ENCODE data around the gene MLX.

MLX gene

GRCh38 chr17:42526031-42526444, 40.9 kb upstream of the MLX start:
- TF ChIP-seq CTCF (IDR thresholded peaks at IDR 0.05; ENCODE audit: low read depth, low read length): no peak
- peak; percentile 34 for DNase-seq (ENCODE audit: low read depth, low spot score)
- in situ Hi-C loops (cut with HindIII; ENCODE audit: low sequenced_read_pairs): no loop called here
- H3K4me3 ChIP-seq (ENCODE audit: low read depth, low read length): no peak overlapping the region

GRCh38 chr17:42527932-42528331, 39.0 kb upstream of the MLX start:
- no peak for TF ChIP-seq CTCF (IDR thresholded peaks at IDR 0.05; ENCODE audit: low read depth, low read length)
- H3K4me3 ChIP-seq (ENCODE audit: low read depth, low read length): no peak overlapping the region
- in situ Hi-C loops (cut with HindIII; ENCODE audit: low sequenced_read_pairs): no loop called here
- no peak for DNase-seq (ENCODE audit: low read depth, low spot score)

DNA sequence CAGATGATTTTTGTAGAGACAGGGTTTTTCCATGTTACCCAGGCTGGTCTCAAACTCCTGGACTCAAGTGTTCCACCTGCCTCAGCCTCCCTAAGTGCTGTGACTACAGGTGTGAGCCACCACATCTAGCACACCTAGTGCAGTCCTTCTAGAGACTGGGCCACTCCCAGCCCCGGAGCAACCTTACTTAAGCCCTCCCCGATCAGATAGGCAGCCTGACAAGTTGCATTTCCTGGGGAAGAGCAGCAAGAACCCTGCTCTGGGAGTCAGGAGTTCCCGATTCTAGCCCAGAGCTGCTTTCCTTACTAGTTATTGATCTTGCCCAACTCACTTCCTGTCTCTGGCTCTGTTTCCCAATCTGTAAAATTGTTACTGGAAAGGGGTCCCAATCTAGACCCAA, 37.8 kb upstream of the MLX start:
- in situ Hi-C loops (cut with HindIII; ENCODE audit: low sequenced_read_pairs): no loop called here
- no peak for DNase-seq (ENCODE audit: low read depth, low spot score)
- no peak overlapping the region for H3K4me3 ChIP-seq (ENCODE audit: low read depth, low read length)
- TF ChIP-seq CTCF (IDR thresholded peaks at IDR 0.05; ENCODE audit: low read depth, low read length): no peak

DNA sequence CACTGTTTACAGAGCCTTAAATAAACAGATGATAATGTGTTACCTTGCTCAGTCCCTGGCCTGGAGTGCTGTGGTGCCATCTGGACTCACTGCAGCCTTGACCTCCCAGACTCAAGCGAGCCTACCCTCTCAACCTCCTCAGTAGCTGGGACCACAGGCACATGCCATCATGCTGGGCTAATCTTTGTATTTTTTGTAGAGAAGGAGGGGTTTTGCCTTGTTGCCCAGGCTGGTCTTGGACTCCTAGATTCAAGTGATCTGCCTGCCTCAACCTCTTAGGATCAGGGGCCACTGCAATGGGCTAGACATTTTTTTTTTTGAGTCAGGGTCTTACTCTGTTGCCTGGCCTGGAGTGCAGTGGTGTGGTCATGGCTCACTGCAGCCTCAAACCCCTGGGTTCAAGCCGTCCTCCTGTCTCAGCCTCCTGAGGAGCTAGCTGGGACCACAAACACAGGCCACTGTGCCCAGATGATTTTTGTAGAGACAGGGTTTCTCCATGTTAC, 35.9 kb upstream of the MLX start:
- TF ChIP-seq CTCF (IDR thresholded peaks at IDR 0.05; ENCODE audit: low read depth, low read length): no peak
- in situ Hi-C loops (cut with HindIII; ENCODE audit: low sequenced_read_pairs): no loop called here
- no peak for DNase-seq (ENCODE audit: low read depth, low spot score)
- no peak overlapping the region for H3K4me3 ChIP-seq (ENCODE audit: low read depth, low read length)

DNA sequence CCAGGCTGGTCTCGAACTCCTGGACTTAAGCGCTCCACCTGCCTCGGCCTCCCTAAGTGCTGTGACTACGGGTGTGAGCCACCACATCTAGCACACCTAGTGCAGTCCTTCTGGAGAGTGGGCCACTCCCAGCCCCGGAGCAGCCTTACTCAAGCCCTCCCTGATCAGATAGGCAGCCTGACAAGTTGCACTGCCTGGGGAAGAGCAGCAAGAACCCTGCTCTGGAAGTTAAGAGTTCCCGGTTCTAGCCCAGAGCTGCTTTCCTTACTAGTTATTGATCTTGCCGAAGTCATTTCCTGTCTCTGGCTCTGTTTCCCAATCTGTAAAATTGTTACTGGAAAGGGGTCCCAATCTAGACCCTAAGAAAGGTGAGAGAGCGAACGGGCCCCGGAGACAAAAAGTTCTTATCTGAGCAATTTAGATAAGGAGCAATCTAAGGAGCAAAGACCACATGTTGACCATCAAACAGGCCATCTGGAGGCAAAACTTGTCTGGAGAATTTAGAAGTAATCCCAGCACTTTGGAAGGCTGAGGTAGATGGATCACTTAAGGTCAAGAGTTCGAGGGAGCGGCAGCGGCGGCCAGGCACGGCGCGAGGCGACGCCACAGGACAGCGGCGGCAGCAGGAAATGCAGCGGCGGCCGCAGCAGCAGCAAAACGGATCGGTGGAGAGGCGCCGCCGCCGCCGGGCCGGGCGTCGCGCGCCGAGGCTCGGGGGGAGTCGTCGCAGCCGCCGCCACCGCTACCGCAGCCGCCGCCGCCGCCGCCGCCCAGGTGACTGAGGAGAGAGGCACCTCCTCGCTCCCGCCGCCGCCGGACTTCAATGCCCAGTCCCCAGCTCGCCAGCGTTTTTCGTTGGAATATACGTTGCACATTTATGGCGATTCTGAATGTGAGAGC, 35.2 kb upstream of the MLX start:
- in situ Hi-C loops (cut with HindIII; ENCODE audit: low sequenced_read_pairs): no loop called here
- DNase-seq (ENCODE audit: low read depth, low spot score): no peak
- peak; percentile 32 for TF ChIP-seq CTCF (IDR thresholded peaks at IDR 0.05; ENCODE audit: low read depth, low read length)
- H3K4me3 ChIP-seq (ENCODE audit: low read depth, low read length): peak overlapping the region; percentile 37

- in situ Hi-C loops (cut with HindIII; ENCODE audit: low sequenced_read_pairs): no loop called here
- DNase-seq (ENCODE audit: low read depth, low spot score): no peak
- H3K4me3 ChIP-seq (ENCODE audit: low read depth, low read length): peak overlapping the region; percentile 50
- TF ChIP-seq CTCF (IDR thresholded peaks at IDR 0.05; ENCODE audit: low read depth, low read length): no peak
These were observed 31.5 kb upstream of the MLX start for GRCh38 chr17:42535155-42536047.
